A549 (cell line): ENCODE data around the gene PRKX. TPM values are rescaled to one million over a fixed set of nuclear protein-coding genes. Genes with fewer than 3 reads are reported as not detected.

ENCODE experiments used
- ATAC-seq, 2 experiments: fragments of 200-7000 bp in 1 of 2; fragments of >200 bp in 1 of 2; cut with Nextera tagmentation in 1 of 2; cut with Tn5 transposase in 1 of 2; 3 replicates each; pipeline versions ENCODE4 v1.8.0 to v1.9.1; 2018 to 2020; ENCODE audit warnings: mild to moderate bottlenecking in 1 of 2, moderate library complexity in 1 of 2
- CTCF ChIA-PET: fragments of 300-600 bp; sonication (Branson Sonifier 250); formaldehyde crosslinking; extraction: SDS; loops from one replicate; lab custom pipeline; 2021; ENCODE audit warnings: antibody characterized with exemption, inconsistent platforms; lab: Yijun Ruan, JAX
- POLR2A ChIA-PET: fragments of 350-600 bp; formaldehyde crosslinking; extraction: SDS; loops from one replicate; lab custom pipeline; 2021; ENCODE audit warnings: antibody characterized with exemption, inconsistent platforms; lab: Yijun Ruan, JAX
- DNase-seq, 2 experiments: peaks; one replicate each; pipeline versions ENCODE4 v3.0.0 to v3.0.0-alpha.2; 2011 to 2016; ENCODE audit warnings: low read depth in 1 of 2, low spot score in 1 of 2
- FAIRE-seq: peaks from 2 replicates; lab custom pipeline; 2011; peaks lifted over from hg19 to GRCh38; lab: Jason Lieb, UNC
- H3K27ac ChIP-seq, 2 experiments: fragments of >200 bp; sonication (Bioruptor Twin); formaldehyde crosslinking; 3 replicates each; pipeline ENCODE4 v1.5.1; 2016 to 2017
- H3K4me1 ChIP-seq: fragments of >200 bp; sonication (Bioruptor Twin); formaldehyde crosslinking; 3 replicates; pipeline ENCODE4 v1.6.1; 2016
- H3K4me2 ChIP-seq: fragments of >200 bp; sonication (Bioruptor Twin); formaldehyde crosslinking; 3 replicates; pipeline ENCODE4 v1.6.1; 2016
- H3K4me3 ChIP-seq: fragments of >200 bp; sonication (Bioruptor Twin); formaldehyde crosslinking; 3 replicates; pipeline ENCODE4 v1.5.1; 2016
- H3K9me3 ChIP-seq: fragments of >200 bp; sonication (Bioruptor Twin); formaldehyde crosslinking; 3 replicates; pipeline ENCODE4 v1.6.1; 2016
- CBX2 ChIP-seq: fragments of 200-600 bp; sonication (generic); IDR thresholded peaks from 2 replicates; pipeline ENCODE4 v1.6.1; 2016; ENCODE audit warnings: low read depth, mild to moderate bottlenecking, borderline replicate concordance
- CBX8 ChIP-seq: fragments of 200-600 bp; sonication (generic); IDR thresholded peaks from 2 replicates; pipeline ENCODE4 v1.6.1; 2016
- CTCF ChIP-seq: fragments of >200 bp; sonication (Bioruptor Twin); formaldehyde crosslinking; IDR thresholded peaks from 3 replicates; pipeline ENCODE4 v1.5.1; 2016
- E2F6 ChIP-seq: IDR thresholded peaks from 2 replicates; pipeline ENCODE4 v1.6.1; 2012; ENCODE audit warnings: low read depth, borderline replicate concordance
- EHF ChIP-seq: fragments of 250-450 bp; sonication (Bioruptor Pico); IDR thresholded peaks from 2 replicates; pipeline ENCODE4 v1.5.0; 2020; ENCODE audit warnings: mild to moderate bottlenecking
- EHMT2 ChIP-seq: fragments of 200-600 bp; sonication (generic); IDR thresholded peaks from 2 replicates; pipeline ENCODE4 v1.6.1; 2016; ENCODE audit warnings: antibody characterized with exemption, low read depth, mild to moderate bottlenecking, moderate library complexity
- EP300 ChIP-seq, 2 experiments: fragments of >200 bp; sonication (Bioruptor Twin); formaldehyde crosslinking; IDR thresholded peaks; 2 replicates in 1 of 2; 3 replicates in 1 of 2; pipeline ENCODE4 v1.6.1; 2016 to 2017
- HES2 ChIP-seq: fragments of >200 bp; sonication (Bioruptor Twin); formaldehyde crosslinking; IDR thresholded peaks from 2 replicates; pipeline ENCODE4 v1.6.1; 2016
- HOXA7 ChIP-seq: fragments of 250-450 bp; sonication (Bioruptor Pico); IDR thresholded peaks from 2 replicates; pipeline ENCODE4 v1.5.0; 2020; ENCODE audit warnings: mild to moderate bottlenecking, moderate library complexity
- JUN ChIP-seq, 2 experiments: fragments of >200 bp; sonication (Bioruptor Twin); formaldehyde crosslinking; IDR thresholded peaks; 2 replicates in 1 of 2; 3 replicates in 1 of 2; pipeline ENCODE4 v1.6.1; 2016 to 2017
- KDM1A ChIP-seq: fragments of 200-600 bp; sonication (generic); IDR thresholded peaks from 2 replicates; pipeline ENCODE4 v1.6.1; 2016; ENCODE audit warnings: low read depth, mild to moderate bottlenecking
- KDM5A ChIP-seq: fragments of 200-600 bp; sonication (generic); IDR thresholded peaks from 2 replicates; pipeline ENCODE4 v1.6.1; 2016; ENCODE audit warnings: antibody characterized with exemption, mild to moderate bottlenecking
- NFE2L2 ChIP-seq: fragments of 150-350 bp; conservative IDR thresholded peaks from 2 replicates; pipeline ENCODE4 v1.6.1; 2014; ENCODE audit warnings: low read length
- PBX3 ChIP-seq: IDR thresholded peaks from 2 replicates; pipeline ENCODE4 v1.6.1; 2012
- POLR2A ChIP-seq: IDR thresholded peaks from 2 replicates; pipeline ENCODE4 v1.6.1; 2012; ENCODE audit warnings: mild to moderate bottlenecking, low read length
- RAD21 ChIP-seq, 2 experiments: fragments of >200 bp in 1 of 2; sonication (Bioruptor Twin) in 1 of 2; formaldehyde crosslinking in 1 of 2; IDR thresholded peaks in 1 of 2; conservative IDR thresholded peaks in 1 of 2; 2 replicates in 1 of 2; 3 replicates in 1 of 2; pipeline ENCODE4 v1.6.1; 2012 to 2018; ENCODE audit warnings: inconsistent platforms in 1 of 2
- SMC3 ChIP-seq: fragments of >200 bp; sonication (Bioruptor Twin); formaldehyde crosslinking; IDR thresholded peaks from 3 replicates; pipeline ENCODE4 v1.6.1; 2018; ENCODE audit warnings: inconsistent platforms
- SREBF2 ChIP-seq: fragments of 450-650 bp; IDR thresholded peaks from 2 replicates; pipeline ENCODE4 v1.6.1; 2014; ENCODE audit warnings: mild to moderate bottlenecking, moderate library complexity
- TP53 ChIP-seq: fragments of 250-450 bp; sonication (Bioruptor Pico); IDR thresholded peaks from 2 replicates; pipeline ENCODE4 v1.5.0; 2021; ENCODE audit warnings: mild to moderate bottlenecking, moderate library complexity
- USF2 ChIP-seq: fragments of 450-650 bp; IDR thresholded peaks from 2 replicates; pipeline ENCODE4 v1.6.1; 2014; ENCODE audit warnings: antibody characterized with exemption
- WGBS: methylation state at CpG from one replicate; pipeline ENCODE4 v1.1.6; 2017; ENCODE audit errors: missing lambda C conversion rate; 5-methylcytosine and 5-hydroxymethylcytosine counted together
- polyA plus RNA-seq, 4 experiments: library from polyadenylated mRNA; depleted of rRNA in 3 of 4; stranded (reverse); fragments of >200 nt; fragmentation: RNase III in 1 of 4; extraction: RNeasy Plus Mini Kit Qiagen cat#74134 plus additional on column Dnase treatment in 1 of 4; gene quantifications; 2 replicates in 3 of 4; 3 replicates in 1 of 4; pipeline ENCODE4 v1.2.3, GENCODE V29; 2011 to 2017

Gene PRKX
- polyA plus RNA-seq, 2 of the 4 experiments (the other 2 are of a cell fraction), result 18.2 to 36.0 TPM

- Histone ChIP-seq H3K4me3 (no peak overlapping the region), H3K27ac (no peak overlapping the region), H3K9me3 (no peaks in the 10 kb centered on the region), H3K4me2 (no peak overlapping the region), H3K4me1 (no peaks in the 10 kb centered on the region)
- CTCF ChIA-PET, result interaction anchor here (0.8 to 1.6 kb wide), 5 partner anchors 9 to 109 kb away, joined by 3 to 4 read pairs (median 3); no protein-coding TSS in a partner anchor
- POLR2A ChIA-PET, result no interaction called here
- WGBS, result 19% methylated on average over 6 of the region's 6 CpGs
- FAIRE-seq (peak; percentile 99), ATAC-seq (peak in 1 of 2 experiments; percentile 78; a peak in 3 of 6 replicates), DNase-seq (peak; percentile 37 to 39)
- TF ChIP-seq SREBF2, result no peak
- no peak for TF ChIP-seq NFE2L2
- TF ChIP-seq CBX2, result no peak
- no peak for TF ChIP-seq HOXA7 (CRISPR knock-in tag)
- TF ChIP-seq SMC3, result peak; percentile 55
- TF ChIP-seq PBX3, result no peak
- TF ChIP-seq CTCF, result peak; percentile 65
- peak; percentile 70 to 75 for TF ChIP-seq RAD21 (conservative IDR thresholded peaks at IDR 0.05 in 1 of 2, IDR thresholded peaks at IDR 0.05 in 1 of 2)
Observed at GRCh38 chrX:3638280-3638873, 75.1 kb downstream of the PRKX start.

GRCh38 chrX:3636803-3637202 lies 76.6 kb downstream of the PRKX start:
- no peak for FAIRE-seq
- no peaks in the 10 kb centered on the region for H3K4me1 ChIP-seq
- no peak for ATAC-seq
- no peak overlapping the region for H3K27ac ChIP-seq
- H3K9me3 ChIP-seq, result no peaks in the 10 kb centered on the region
- WGBS, result 73% methylated on average over 4 of the region's 4 CpGs
- ChIA-PET POLR2A (no interaction called here), CTCF (interaction anchor here (0.6 to 1.5 kb wide), 4 partner anchors 39 to 602 kb away, joined by 3 to 4 read pairs (median 4); no protein-coding TSS in a partner anchor)
- no peak overlapping the region for H3K4me3 ChIP-seq
- TF ChIP-seq JUN (IDR thresholded peaks at IDR 0.05) (no peak), PBX3 (no peak), POLR2A (no peak), CBX8 (no peak), KDM1A (no peak), USF2 (no peak), EHF (CRISPR knock-in tag) (no peak), NFE2L2 (no peak), TP53 (no peak)
- H3K4me2 ChIP-seq, result no peak overlapping the region
- no peak for DNase-seq

- H3K4me2 ChIP-seq, result no peak overlapping the region
- H3K4me3 ChIP-seq, result no peak overlapping the region
- DNase-seq, result no peak
- no peak overlapping the region for H3K27ac ChIP-seq
- no peak for FAIRE-seq
- H3K4me1 ChIP-seq, result no peaks in the 10 kb centered on the region
- 92% methylated on average over 3 of the region's 3 CpGs for WGBS
- no peak for ATAC-seq
- CTCF ChIA-PET, result no interaction called here
- POLR2A ChIA-PET, result no interaction called here
- TF ChIP-seq EP300 (IDR thresholded peaks at IDR 0.05) (no peak), CBX2 (no peak), KDM5A (no peak), HES2 (no peak), KDM1A (no peak), POLR2A (no peak), TP53 (no peak), EHMT2 (no peak), E2F6 (no peak)
- H3K9me3 ChIP-seq, result no peaks in the 10 kb centered on the region
Observed at GRCh38 chrX:3631196-3631595, 82.3 kb downstream of the PRKX start.
